ENCODE data around the gene CDKN2AIPNL.
A peak's percentile ranks its signal among the peaks of the same experiment; 100 is the strongest.

Gene CDKN2AIPNL

DNA sequence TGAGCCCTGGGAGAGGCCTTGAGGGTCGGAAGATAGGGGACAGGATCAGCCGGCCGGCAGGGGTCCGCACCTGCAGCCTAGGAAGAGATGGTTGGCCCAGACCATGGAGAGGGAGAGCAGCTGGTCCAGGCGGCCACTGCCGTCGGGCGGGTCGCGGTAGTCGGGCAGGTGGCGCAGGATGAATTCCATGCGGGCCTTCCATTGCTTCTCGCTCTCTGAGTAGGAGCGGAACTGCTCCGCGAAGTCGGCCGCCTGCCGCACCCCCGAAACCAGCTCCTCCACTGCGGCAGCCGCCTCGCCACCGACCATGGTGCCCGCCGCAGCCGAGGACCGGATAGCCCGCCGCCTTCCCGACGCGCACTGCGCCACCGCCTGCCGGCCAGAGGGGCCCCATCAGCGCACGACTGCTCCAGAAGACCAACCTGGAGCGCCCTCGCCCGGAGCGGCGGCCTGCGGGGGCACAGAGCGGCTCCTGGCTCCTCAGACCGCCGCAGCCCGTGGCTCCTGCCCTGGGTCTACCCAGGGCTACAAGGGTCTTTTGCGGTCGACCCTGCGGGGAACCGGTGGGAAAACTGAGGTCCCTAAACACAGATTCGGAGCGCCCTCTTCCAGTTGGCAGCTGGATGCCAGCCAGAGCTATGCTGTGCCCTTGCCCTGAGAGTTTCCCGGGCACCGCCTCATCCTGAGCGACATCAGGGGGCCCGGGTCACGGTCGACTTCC lies at the start of gene CDKN2AIPNL:
TSS of gene CDKN2AIPNL (minus strand) at position 336 of the 721 bp plus-strand sequence. CDS start at position 309, 27 bp downstream.
- DNase-seq: peak; percentile 76 to 88

- DNase-seq: no peak
Measured at GRCh38 chr5:134460551-134460950, 48.9 kb upstream of the CDKN2AIPNL start.

DNA sequence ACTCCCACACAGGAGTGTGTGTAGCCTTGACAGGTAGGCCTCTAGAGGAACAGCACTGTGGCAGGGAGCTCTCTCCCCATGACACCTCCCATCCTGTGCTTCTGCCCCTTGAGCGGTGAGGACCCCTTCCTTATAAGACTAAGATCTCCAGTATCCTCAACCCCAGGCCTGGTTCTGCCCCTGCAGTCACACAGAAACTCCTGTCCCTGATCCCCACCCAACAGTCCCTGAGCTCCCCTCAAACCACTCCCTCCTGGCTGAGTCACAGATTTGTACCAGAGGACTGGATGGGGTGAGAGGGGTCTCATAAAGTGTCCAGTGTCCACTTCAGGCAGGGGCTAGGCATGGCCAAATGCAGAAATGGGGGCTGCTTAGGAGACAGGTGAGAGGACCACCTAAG lies 47.8 kb upstream of the CDKN2AIPNL start:
- no peak for DNase-seq

DNA sequence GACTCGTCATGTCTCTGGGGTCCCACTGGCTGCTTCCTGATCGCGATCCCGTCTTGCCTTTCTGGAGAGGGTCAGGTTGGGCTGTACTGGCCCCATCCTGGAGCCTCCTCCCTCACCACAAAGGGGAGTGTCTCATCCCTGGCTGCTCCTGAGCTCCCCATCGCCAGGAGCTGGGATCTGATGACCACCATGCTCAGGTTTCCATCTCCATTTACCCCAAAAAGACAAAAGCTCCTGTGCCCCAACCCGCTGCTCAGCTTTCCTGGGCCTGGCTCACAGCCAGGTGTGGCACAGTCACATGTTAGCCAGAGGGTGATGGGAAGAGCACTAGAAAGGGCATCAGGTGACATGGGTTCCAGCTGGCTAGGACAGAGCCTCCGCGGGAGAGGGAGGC lies 47.3 kb upstream of the CDKN2AIPNL start:
- peak in 1 of 2 experiments; percentile 50 for DNase-seq

DNA sequence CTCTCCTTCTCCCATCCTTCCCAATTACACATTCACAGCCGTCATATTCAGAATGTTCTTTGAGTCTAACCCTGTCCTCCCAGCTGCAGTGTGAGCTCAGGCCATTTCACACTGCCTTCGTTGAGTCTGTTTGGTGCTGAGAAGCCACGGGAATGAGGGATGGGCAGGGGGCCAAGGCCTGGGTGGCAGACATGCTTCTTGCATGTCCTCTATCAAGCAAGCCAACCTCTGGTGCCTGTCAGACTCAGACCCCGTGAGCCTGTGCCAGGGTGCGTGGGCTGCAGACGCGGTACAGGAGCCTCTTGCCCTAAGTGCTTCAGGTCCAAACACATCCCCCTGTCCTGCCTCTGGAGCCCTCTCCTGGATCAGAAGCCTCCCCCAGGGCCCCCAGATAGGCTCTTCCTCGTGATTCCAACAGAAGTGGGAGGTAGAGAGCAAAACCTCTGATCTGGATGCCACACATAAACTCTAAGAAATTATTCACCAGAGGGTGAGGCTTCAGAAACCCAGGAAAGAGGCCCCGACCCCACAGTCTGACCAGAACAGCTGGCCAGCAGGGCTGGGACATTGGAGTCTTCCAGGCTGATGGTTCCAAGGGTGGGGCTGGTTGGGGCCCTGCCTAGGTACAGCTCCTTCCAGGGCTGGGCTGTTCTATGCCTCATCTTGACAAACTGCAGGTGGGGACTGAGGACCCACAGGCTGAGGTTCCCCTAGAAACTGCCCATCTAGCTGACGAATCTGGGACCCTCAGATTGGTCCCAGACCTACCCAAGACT lies 46.7 kb upstream of the CDKN2AIPNL start:
- DNase-seq: no peak

GRCh38 chr5:134457801-134458200 lies 46.1 kb upstream of the CDKN2AIPNL start:
- no peak for DNase-seq

DNA sequence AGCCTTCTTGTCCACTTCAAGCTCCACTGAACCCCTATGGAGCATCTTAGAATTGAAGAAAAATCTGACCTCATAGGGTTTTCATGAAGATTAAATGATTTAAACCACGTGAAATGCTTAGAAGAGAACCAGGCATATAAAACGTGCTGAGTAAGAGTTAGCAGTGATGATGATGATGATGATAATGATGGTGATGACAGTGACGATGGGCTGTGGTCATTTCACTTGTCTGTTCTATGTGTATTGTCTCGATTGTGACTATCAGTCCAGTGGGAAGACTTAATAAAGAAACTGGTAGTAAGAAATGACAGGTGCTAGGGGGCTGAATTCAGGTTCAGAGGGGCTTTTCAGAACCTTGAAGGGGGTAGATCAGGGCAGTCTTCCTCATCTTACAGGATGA lies 45.1 kb upstream of the CDKN2AIPNL start:
- no peak for DNase-seq

- no peak for DNase-seq
Measured at GRCh38 chr5:134455466-134455865, 43.8 kb upstream of the CDKN2AIPNL start.

DNA sequence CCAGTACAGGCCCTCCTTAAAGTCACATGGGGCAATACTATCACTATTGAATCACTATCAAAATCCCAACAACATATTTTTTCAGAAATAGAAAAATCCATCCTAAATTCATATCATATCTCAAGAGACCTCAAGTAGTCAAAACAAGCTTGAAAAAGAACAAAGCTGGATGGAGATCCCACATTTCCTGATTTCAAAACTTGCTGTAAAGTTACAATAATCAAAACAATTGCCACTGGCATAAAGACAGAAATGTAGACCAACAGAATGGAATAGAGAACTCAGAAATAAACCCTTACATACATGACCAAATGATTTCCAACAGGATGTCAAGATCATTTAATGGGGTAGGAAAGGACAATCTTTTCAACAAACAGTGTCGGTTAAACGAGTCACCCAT lies 41.3 kb upstream of the CDKN2AIPNL start:
- DNase-seq: no peak

DNA sequence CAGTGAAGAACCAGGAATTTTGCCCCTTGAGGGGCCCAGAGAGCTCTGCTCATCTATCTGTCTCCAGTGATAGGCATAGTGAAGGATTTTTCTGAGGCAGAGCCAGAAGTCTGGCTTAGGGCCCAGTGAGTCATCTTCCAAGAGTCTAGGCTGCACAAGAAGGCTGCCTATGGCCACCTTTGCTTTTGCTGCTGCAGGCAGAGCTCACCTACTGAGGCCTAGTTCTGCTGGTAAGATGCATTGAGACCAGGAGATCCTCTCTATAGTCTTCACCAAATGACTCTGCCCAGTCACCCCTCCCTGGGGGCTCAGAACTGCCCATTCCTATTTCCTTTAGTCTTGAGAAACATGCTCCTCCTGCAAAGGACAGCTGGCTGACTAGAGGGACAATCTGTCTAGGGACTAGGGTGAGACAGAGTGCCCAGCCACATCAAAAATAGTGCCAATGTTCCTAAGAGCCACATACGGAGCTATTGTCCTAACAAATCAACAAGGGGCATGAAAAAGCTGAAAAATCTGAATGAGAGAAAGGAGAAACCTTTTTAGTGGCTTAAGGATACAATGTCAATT lies 40.3 kb upstream of the CDKN2AIPNL start:
- no peak for DNase-seq

DNA sequence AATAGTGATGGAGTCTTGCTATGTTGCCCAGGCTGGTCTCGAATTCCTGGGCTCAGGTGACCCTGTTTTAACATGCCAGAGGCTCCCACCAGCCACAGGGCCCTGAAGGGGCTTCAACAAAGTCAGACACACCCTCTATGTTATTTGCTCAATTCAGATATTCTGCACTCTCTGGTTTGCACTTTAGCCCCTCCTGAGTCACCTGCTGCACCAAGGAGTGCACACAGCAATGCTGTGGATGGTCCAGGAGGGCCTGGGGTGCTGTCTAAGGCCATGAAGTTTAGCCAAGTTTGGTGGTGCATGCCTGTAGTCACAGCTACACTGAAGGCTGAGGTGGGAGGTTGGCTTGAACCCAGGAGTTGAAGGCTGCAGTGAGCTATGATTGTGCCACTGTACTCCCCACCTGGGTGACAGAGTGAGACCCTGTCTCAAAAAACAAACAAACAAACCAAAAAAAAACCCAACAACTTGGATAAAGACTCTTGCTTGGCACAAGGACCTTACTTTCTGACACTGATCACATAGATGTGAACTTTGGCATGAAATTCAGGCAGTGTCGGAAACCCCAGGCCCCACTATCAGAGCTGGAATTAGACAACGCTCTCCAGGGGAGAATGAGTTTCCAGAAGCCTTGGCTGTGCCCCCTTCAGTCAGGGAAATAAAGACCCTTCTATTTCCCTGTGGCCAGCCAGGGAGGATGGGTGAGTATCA lies 39.7 kb upstream of the CDKN2AIPNL start:
- DNase-seq: no peak

- DNase-seq: no peak
Measured at GRCh38 chr5:134450374-134450773, 38.7 kb upstream of the CDKN2AIPNL start.

DNA sequence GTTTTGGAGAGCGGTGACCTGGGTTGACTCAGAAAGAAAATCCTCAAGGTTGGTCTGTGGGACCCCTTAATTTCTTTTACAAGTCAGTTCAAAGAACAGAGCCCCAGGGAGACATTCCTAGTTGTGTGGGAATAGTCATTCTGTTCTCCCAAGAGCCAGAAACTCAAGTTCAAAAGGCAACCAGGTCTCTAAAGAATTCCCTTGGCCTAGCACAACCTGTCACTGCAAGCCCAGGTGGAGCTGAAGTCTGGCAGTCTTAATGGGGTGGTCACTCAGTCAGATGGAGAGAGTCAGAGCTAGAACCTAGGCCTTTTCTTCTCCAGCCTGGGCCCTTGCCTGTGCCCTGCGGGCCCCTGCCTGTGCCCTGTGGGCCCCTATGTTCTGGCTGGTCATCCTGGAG lies 37.5 kb upstream of the CDKN2AIPNL start:
- no peak for DNase-seq

DNA sequence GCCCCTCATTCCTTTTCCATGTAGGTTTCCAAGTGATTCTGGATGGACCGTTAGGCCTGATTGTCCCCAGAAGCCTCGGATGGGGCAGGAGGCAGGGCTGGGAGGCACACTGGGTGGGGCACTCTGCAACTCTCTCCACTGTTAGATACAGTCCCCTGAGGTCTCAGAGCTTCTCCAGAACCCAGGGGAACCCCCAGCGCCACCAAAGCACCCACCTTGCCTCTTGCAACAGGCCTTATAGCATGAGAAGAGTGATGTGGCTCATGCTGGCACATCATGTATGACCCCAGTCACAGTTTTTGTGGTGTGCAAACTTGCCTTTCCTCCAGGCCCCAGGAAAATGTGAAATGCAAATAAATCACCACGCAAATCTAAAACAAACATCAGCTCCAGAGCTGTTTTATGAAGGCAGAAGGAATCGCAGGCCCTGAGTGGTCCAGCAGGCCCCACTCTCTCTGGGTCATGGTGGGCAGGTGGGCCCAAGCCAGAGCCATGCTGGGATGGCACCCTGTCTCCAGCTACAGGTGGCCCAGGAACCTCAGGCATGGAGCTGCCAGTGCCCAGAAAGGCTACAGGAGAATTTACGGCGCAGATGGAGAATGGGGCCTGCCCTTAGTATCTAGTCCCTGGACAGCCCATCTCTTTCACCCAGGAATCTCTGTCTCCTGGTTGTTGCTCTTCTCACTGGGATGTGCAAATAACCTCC lies 36.3 kb upstream of the CDKN2AIPNL start:
- DNase-seq: no peak

GRCh38 chr5:134446938-134447337 lies 35.3 kb upstream of the CDKN2AIPNL start:
- no peak for DNase-seq

DNA sequence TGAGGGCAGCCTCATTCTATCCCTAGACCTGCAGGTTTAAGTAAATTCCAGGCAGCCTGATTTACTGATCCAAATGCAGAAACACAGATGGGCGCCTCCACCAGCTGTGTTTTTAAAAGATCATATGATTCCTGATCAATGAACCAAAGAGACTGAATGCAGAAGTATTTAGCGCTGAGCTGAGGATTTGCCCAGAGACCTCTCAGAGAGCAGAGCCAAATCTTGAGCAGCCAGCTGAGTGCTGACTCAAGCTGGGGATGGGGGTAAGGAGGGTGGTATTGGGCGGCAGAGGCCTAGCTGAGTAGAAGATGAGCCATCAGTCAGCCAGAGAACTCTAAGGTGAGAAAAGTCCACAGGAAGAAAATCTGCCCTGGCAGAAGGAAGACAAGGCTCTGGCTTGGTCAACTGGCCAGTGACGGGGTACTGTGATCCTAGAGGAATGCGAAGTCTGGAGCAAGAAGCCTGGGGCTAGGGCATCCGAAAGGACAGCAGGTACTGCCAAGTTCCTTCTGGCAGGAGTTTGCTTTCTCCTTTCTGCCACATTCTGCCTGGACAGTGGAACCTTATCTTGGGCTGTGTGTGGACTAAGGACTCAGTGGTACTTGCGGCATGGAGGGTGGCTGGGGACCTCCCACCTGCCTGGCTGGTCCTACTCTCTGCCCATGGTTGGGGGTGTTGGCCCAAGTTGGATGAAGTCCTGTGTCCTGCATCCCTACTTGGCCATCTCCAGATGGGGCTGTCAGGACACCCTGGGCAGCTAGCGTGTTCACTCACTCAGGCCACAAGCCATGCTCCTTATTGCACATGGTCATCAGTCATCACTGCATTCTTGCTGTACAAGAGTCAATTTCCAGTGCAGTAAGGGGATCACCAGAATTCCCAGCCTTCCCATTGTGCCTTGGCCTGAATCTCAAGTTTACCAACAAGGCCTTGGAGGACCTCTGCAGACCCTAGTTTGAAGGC lies 34.5 kb upstream of the CDKN2AIPNL start:
- DNase-seq: no peak

DNA sequence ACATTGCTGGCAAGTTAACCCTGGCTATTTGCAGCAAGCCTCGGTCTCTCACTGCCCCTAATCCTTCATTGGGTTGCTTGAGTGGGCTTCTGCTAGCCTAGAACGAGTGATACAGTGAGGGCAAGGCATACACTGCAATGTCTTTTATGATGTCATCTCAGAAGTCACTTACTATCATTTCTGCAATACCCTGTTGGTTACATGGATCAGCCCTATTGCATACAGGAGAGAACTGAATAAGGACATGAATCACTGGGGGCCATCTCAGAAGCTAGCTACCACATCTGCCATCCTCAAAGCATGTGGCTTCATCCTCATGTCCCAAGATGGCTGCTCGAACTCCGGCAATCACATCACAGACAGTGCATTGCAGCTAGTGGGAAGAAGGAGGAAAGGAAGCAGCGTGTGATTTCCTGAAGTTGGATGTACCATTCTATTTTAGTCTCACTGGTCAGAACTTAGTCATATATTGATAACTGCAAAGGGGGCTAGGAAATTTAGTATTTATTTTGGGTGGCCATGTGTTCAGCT lies 33.3 kb upstream of the CDKN2AIPNL start:
- no peak for DNase-seq

DNA sequence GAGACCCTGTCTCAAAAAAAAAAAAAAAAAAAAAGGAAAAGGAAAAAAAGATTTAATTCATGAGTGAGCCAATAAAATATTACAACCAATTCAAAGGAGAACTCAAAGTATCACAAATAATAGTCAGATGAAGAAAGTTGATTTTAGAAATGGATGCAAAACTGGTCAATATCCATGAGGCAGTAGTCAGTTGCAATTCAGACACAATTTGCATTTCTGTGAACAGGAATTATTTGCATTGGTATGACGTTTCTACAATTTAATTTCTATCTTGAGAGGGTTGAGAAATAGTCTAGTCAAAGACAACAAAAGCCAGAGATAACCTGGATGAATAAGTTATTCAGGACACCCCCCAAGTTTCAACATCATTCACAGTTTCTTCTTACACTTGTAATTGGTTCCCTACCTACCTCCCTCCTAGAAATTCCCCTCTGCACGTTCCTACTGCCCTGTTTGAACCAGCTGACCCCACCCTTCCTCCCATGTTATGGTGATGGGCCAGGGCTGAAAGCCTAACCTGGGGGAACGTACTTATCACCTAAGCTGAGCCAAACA lies 28.6 kb upstream of the CDKN2AIPNL start:
- DNase-seq: no peak

GRCh38 chr5:134439210-134439654 lies 27.6 kb upstream of the CDKN2AIPNL start:
- peak; percentile 76 to 78 for DNase-seq

- DNase-seq: no peak
Measured at GRCh38 chr5:134438721-134439123, 27.0 kb upstream of the CDKN2AIPNL start.

Data from SHP77 (cell line).